ENCODE results near the gene NCKAP5.

Gene NCKAP5

GRCh38 chr2:133573491-133574162 is 5.4 kb upstream of the NCKAP5 start:
- no peak for DNase-seq

GRCh38 chr2:133571249-133571648 is 3.0 kb upstream of the NCKAP5 start:
- DNase-seq, result no peak

- no peak for DNase-seq
Observed at GRCh38 chr2:133570542-133570941, 2.3 kb upstream of the NCKAP5 start.

GRCh38 chr2:133569286-133569830 is 1.1 kb upstream of the NCKAP5 start:
- DNase-seq, result no peak

- DNase-seq, result no peak
Observed at GRCh38 chr2:133568598-133568997, 335 bp upstream of the NCKAP5 start.

- DNase-seq, result no peak
Observed at GRCh38 chr2:133562558-133562957, 5.7 kb downstream of the NCKAP5 start.

- DNase-seq, result no peak
Observed at GRCh38 chr2:133561045-133561852, 7.0 kb downstream of the NCKAP5 start.

- DNase-seq, result no peak
Observed at GRCh38 chr2:133557614-133558013, 10.6 kb downstream of the NCKAP5 start.

GRCh38 chr2:133553838-133554408 is 14.3 kb downstream of the NCKAP5 start:
- DNase-seq, result no peak

- no peak for DNase-seq
Observed at GRCh38 chr2:133553251-133553650, 15.0 kb downstream of the NCKAP5 start.

- DNase-seq, result no peak
Observed at GRCh38 chr2:133552821-133553220, 15.4 kb downstream of the NCKAP5 start.

GRCh38 chr2:133541797-133542196 is 26.5 kb downstream of the NCKAP5 start:
- no peak for DNase-seq

GRCh38 chr2:133541376-133541775 is 26.9 kb downstream of the NCKAP5 start:
- DNase-seq, result no peak

GRCh38 chr2:133532919-133533318 is 35.3 kb downstream of the NCKAP5 start:
- no peak for DNase-seq

- no peak for DNase-seq
Observed at GRCh38 chr2:133531382-133531781, 36.9 kb downstream of the NCKAP5 start.

- no peak for DNase-seq
Observed at GRCh38 chr2:133530645-133531044, 37.6 kb downstream of the NCKAP5 start.

GRCh38 chr2:133526530-133527300 is 41.5 kb downstream of the NCKAP5 start:
- DNase-seq, result no peak

GRCh38 chr2:133525613-133526529 is 42.4 kb downstream of the NCKAP5 start:
- no peak for DNase-seq

GRCh38 chr2:133525090-133525489 is 43.2 kb downstream of the NCKAP5 start:
- no peak for DNase-seq

- DNase-seq, result no peak
Observed at GRCh38 chr2:133523406-133523805, 44.9 kb downstream of the NCKAP5 start.

GRCh38 chr2:133522204-133522603 is 46.1 kb downstream of the NCKAP5 start:
- DNase-seq, result no peak
